ENCODE measurements around the gene PCDH9.

The PCDH9 gene

GRCh38 chr13:66995203-66995611 is 234.9 kb downstream of the PCDH9 start:
- 86% methylated on average over 5 of the region's 5 CpGs for WGBS
- Histone ChIP-seq H4K8ac (ENCODE audit: low read length) (no peak overlapping the region), H2BK15ac (ENCODE audit: low read depth, poor library complexity, severe bottlenecking) (no peak overlapping the region), H2BK12ac (ENCODE audit: low read length in 2 of 2) (no peak overlapping the region), H3K9ac (ENCODE audit: low read length) (no peak overlapping the region), H3K4me2 (ENCODE audit: low read length, poor library complexity, severe bottlenecking) (peak overlapping the region; percentile 53), H3K27ac (ENCODE audit: low read length, poor library complexity, severe bottlenecking) (no peak overlapping the region), H3K9me3 (ENCODE audit: control insufficient read depth, low read length) (no peaks in the 10 kb centered on the region), H2AFZ (ENCODE audit: low read depth, low read length) (no peak overlapping the region), H3K18ac (ENCODE audit: low read depth in 1 of 2, low read length in 2 of 2) (no peak overlapping the region), H3K79me1 (replicated peaks; ENCODE audit: low read length, poor library complexity, severe bottlenecking) (no peaks in the 10 kb centered on the region), H3K23ac (ENCODE audit: low read length in 2 of 2) (no peak overlapping the region), H3K14ac (ENCODE audit: low read length in 2 of 2) (no peak overlapping the region), H3K4ac (ENCODE audit: low read depth in 1 of 2, low read length in 2 of 2) (no peak overlapping the region), H2BK5ac (ENCODE audit: low read depth, low read length, poor library complexity, severe bottlenecking) (no peak overlapping the region), H3K27me3 (ENCODE audit: control insufficient read depth in 1 of 2, insufficient read depth in 1 of 2, low read length in 2 of 2) (no peaks in the 10 kb centered on the region), H2AK5ac (ENCODE audit: low read length, severe bottlenecking) (no peak overlapping the region), H3K36me3 (ENCODE audit: control insufficient read depth in 1 of 2, insufficient read depth in 2 of 2, low read depth in 1 of 2, low read length in 2 of 2) (no peaks in the 10 kb centered on the region), H3K4me3 (ENCODE audit: insufficient read depth in 1 of 2, low read depth in 1 of 2, low read length in 2 of 2) (no peak overlapping the region), H3K4me1 (ENCODE audit: control insufficient read depth, insufficient read depth, low read depth, low read length) (peaks cover 3% of the 10 kb centered on the region), H4K91ac (ENCODE audit: low read length) (no peak overlapping the region), H2BK120ac (ENCODE audit: low read depth, low read length) (no peak overlapping the region)
- DNase-seq: no peak

GRCh38 chr13:66994517-66995202 is 235.5 kb downstream of the PCDH9 start:
- Histone ChIP-seq H4K8ac (ENCODE audit: low read length) (peak overlapping the region; percentile 64), H3K9me3 (ENCODE audit: control insufficient read depth, low read length) (no peaks in the 10 kb centered on the region), H3K27ac (ENCODE audit: low read length, poor library complexity, severe bottlenecking) (peak overlapping the region; percentile 23), H3K23ac (ENCODE audit: low read length in 2 of 2) (no peak overlapping the region), H3K9ac (ENCODE audit: low read length) (peak overlapping the region; percentile 75), H3K4ac (ENCODE audit: low read depth in 1 of 2, low read length in 2 of 2) (no peak overlapping the region), H2AK5ac (ENCODE audit: low read length, severe bottlenecking) (no peak overlapping the region), H3K79me1 (replicated peaks; ENCODE audit: low read length, poor library complexity, severe bottlenecking) (no peaks in the 10 kb centered on the region), H3K4me1 (ENCODE audit: control insufficient read depth, insufficient read depth, low read depth, low read length) (peaks cover 3% of the 10 kb centered on the region), H2BK15ac (ENCODE audit: low read depth, poor library complexity, severe bottlenecking) (no peak overlapping the region), H4K91ac (ENCODE audit: low read length) (no peak overlapping the region), H3K36me3 (ENCODE audit: control insufficient read depth in 1 of 2, insufficient read depth in 2 of 2, low read depth in 1 of 2, low read length in 2 of 2) (no peaks in the 10 kb centered on the region), H3K18ac (ENCODE audit: low read depth in 1 of 2, low read length in 2 of 2) (no peak overlapping the region), H2BK120ac (ENCODE audit: low read depth, low read length) (no peak overlapping the region), H2BK5ac (ENCODE audit: low read depth, low read length, poor library complexity, severe bottlenecking) (no peak overlapping the region), H2AFZ (ENCODE audit: low read depth, low read length) (no peak overlapping the region), H2BK12ac (ENCODE audit: low read length in 2 of 2) (no peak overlapping the region), H3K4me2 (ENCODE audit: low read length, poor library complexity, severe bottlenecking) (peak overlapping the region; percentile 53), H3K14ac (ENCODE audit: low read length in 2 of 2) (no peak overlapping the region), H3K4me3 (ENCODE audit: insufficient read depth in 1 of 2, low read depth in 1 of 2, low read length in 2 of 2) (peak overlapping the region in 1 of 2 experiments; percentile 72), H3K27me3 (ENCODE audit: control insufficient read depth in 1 of 2, insufficient read depth in 1 of 2, low read length in 2 of 2) (no peaks in the 10 kb centered on the region)
- WGBS: 96% methylated on average over 7 of the region's 9 CpGs
- DNase-seq: no peak

GRCh38 chr13:66994097-66994496 is 236.0 kb downstream of the PCDH9 start:
- no peaks in the 10 kb centered on the region for H3K36me3 ChIP-seq (ENCODE audit: control insufficient read depth in 1 of 2, insufficient read depth in 2 of 2, low read depth in 1 of 2, low read length in 2 of 2)
- peak overlapping the region; percentile 75 for H3K9ac ChIP-seq (ENCODE audit: low read length)
- 32% methylated on average over 12 of the region's 13 CpGs for WGBS
- H2AK5ac ChIP-seq (ENCODE audit: low read length, severe bottlenecking): no peak overlapping the region
- DNase-seq: peak; percentile 76
- H3K4me1 ChIP-seq (ENCODE audit: control insufficient read depth, insufficient read depth, low read depth, low read length): peaks cover 3% of the 10 kb centered on the region
- peak overlapping the region; percentile 64 for H4K8ac ChIP-seq (ENCODE audit: low read length)
- H2BK5ac ChIP-seq (ENCODE audit: low read depth, low read length, poor library complexity, severe bottlenecking): no peak overlapping the region
- no peaks in the 10 kb centered on the region for H3K79me1 ChIP-seq (replicated peaks; ENCODE audit: low read length, poor library complexity, severe bottlenecking)
- no peak overlapping the region for H2BK12ac ChIP-seq (ENCODE audit: low read length in 2 of 2)
- no peak overlapping the region for H3K23ac ChIP-seq (ENCODE audit: low read length in 2 of 2)
- H3K14ac ChIP-seq (ENCODE audit: low read length in 2 of 2): no peak overlapping the region
- peak overlapping the region in 1 of 2 experiments; percentile 72 for H3K4me3 ChIP-seq (ENCODE audit: insufficient read depth in 1 of 2, low read depth in 1 of 2, low read length in 2 of 2)
- H3K27me3 ChIP-seq (ENCODE audit: control insufficient read depth in 1 of 2, insufficient read depth in 1 of 2, low read length in 2 of 2): no peaks in the 10 kb centered on the region
- H2BK120ac ChIP-seq (ENCODE audit: low read depth, low read length): no peak overlapping the region
- peak overlapping the region; percentile 28 to 83 for H3K18ac ChIP-seq (ENCODE audit: low read depth in 1 of 2, low read length in 2 of 2)
- no peak overlapping the region for H2AFZ ChIP-seq (ENCODE audit: low read depth, low read length)
- no peak overlapping the region for H3K27ac ChIP-seq (ENCODE audit: low read length, poor library complexity, severe bottlenecking)
- H3K4ac ChIP-seq (ENCODE audit: low read depth in 1 of 2, low read length in 2 of 2): no peak overlapping the region
- H3K9me3 ChIP-seq (ENCODE audit: control insufficient read depth, low read length): no peaks in the 10 kb centered on the region
- H3K4me2 ChIP-seq (ENCODE audit: low read length, poor library complexity, severe bottlenecking): peak overlapping the region; percentile 24
- H2BK15ac ChIP-seq (ENCODE audit: low read depth, poor library complexity, severe bottlenecking): no peak overlapping the region
- no peak overlapping the region for H4K91ac ChIP-seq (ENCODE audit: low read length)

GRCh38 chr13:66992719-66993118 is 237.4 kb downstream of the PCDH9 start:
- H3K18ac ChIP-seq (ENCODE audit: low read depth in 1 of 2, low read length in 2 of 2): no peak overlapping the region
- H2BK120ac ChIP-seq (ENCODE audit: low read depth, low read length): no peak overlapping the region
- WGBS: no CpG with 5 or more reads among the region's 2 CpGs
- no peak overlapping the region for H3K4me3 ChIP-seq (ENCODE audit: insufficient read depth in 1 of 2, low read depth in 1 of 2, low read length in 2 of 2)
- no peaks in the 10 kb centered on the region for H3K36me3 ChIP-seq (ENCODE audit: control insufficient read depth in 1 of 2, insufficient read depth in 2 of 2, low read depth in 1 of 2, low read length in 2 of 2)
- DNase-seq: no peak
- H2BK12ac ChIP-seq (ENCODE audit: low read length in 2 of 2): no peak overlapping the region
- H3K79me1 ChIP-seq (replicated peaks; ENCODE audit: low read length, poor library complexity, severe bottlenecking): no peaks in the 10 kb centered on the region
- H3K9me3 ChIP-seq (ENCODE audit: control insufficient read depth, low read length): no peaks in the 10 kb centered on the region
- H3K4me1 ChIP-seq (ENCODE audit: control insufficient read depth, insufficient read depth, low read depth, low read length): peaks cover 3% of the 10 kb centered on the region
- no peak overlapping the region for H2AFZ ChIP-seq (ENCODE audit: low read depth, low read length)
- H2AK5ac ChIP-seq (ENCODE audit: low read length, severe bottlenecking): no peak overlapping the region
- no peak overlapping the region for H3K27ac ChIP-seq (ENCODE audit: low read length, poor library complexity, severe bottlenecking)
- no peak overlapping the region for H2BK5ac ChIP-seq (ENCODE audit: low read depth, low read length, poor library complexity, severe bottlenecking)
- no peak overlapping the region for H4K8ac ChIP-seq (ENCODE audit: low read length)
- H2BK15ac ChIP-seq (ENCODE audit: low read depth, poor library complexity, severe bottlenecking): no peak overlapping the region
- H3K4ac ChIP-seq (ENCODE audit: low read depth in 1 of 2, low read length in 2 of 2): no peak overlapping the region
- H3K4me2 ChIP-seq (ENCODE audit: low read length, poor library complexity, severe bottlenecking): no peak overlapping the region
- H3K9ac ChIP-seq (ENCODE audit: low read length): no peak overlapping the region
- no peak overlapping the region for H3K14ac ChIP-seq (ENCODE audit: low read length in 2 of 2)
- no peak overlapping the region for H3K23ac ChIP-seq (ENCODE audit: low read length in 2 of 2)
- H3K27me3 ChIP-seq (ENCODE audit: control insufficient read depth in 1 of 2, insufficient read depth in 1 of 2, low read length in 2 of 2): no peaks in the 10 kb centered on the region
- H4K91ac ChIP-seq (ENCODE audit: low read length): no peak overlapping the region
